ELF-1 (cell line): ENCODE measurements around the gene TPBGL.

Source experiments
- DNase-seq: peaks from one replicate; pipeline ENCODE4 v3.0.0-alpha.2; 2016; ENCODE audit warnings: low read depth, low spot score

TPBGL gene

DNA sequence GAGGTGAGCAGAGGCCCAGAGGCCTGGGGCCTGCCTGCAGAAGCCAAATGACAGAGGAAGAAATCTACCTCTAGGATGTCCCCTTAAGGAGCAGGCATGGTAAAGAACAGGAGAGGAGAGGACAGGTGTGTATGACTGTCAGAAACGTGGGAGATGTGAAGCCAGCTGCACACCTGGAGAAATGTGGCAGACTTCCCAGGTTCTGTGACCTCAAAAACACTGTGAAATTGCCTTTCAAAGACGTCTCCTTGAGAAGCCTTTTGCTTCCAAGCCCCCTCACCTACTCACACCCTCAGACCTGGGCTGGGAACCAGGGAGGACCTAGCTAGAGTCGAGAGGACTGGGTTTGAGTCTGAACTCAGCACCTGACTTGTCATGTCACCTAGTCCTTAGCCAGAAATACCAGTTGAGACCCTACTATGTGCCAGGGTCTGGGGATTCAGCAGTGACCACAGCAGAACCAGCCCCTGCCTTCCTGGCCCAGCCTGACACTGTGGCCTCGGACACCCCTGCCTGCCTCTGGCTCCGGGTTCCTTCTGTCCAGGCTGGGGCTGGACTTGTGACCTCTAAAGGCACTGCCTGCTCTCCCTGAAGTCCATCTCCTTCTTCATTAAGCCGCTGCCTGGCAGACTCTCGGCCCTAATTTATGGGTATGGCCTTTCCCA, 5.6 kb downstream of the TPBGL start:
- no peak for DNase-seq

DNA sequence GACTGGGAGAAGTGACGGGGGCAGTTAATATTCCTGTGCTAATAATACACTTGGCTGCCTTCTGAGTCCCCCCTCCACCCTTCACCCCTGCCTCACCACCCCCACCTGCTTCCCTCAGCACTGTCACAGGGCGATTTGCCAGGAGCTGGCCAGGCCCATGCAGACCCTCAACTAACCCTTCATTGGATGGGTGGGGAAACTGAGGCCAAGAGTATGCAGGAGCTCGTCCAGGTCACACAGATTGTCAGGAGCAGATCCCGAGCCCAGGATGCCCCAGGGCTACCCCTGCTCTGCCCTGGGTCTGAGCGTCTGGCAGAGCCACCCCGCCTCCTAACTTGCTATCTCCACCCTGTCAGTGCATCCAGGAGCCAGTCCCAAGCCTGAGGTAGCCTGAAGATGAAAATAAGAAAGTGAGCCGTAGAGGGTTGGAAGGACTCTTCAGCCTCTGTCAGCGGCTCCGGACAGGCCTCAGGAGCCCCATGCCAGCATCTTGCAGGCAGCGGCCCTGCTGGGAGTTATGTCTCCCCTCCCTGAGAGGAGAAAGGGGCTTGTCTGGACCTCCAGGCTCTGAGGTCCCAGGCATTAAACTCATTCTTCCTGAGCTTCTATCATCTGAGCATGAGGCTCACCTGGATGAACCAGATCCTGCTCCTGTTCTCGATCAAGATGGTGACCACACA, 6.2 kb downstream of the TPBGL start:
- no peak for DNase-seq

DNA sequence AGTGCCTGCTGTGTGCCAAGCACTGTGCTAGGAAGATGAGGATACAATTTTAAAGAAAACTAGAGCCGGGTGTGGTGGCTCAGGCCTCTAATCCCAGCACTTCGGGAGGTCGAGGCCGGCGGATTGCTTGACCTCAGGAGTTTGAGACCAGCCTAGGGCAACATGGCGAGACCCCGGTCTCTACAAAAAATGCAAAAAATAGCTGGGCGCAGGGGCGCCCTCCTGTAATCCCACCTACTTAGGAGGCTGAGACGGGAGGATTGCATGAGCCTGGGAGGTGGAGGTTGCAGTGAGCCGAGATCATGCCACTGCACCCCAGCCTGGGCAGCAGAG, 8.3 kb downstream of the TPBGL start:
- DNase-seq = no peak

DNA sequence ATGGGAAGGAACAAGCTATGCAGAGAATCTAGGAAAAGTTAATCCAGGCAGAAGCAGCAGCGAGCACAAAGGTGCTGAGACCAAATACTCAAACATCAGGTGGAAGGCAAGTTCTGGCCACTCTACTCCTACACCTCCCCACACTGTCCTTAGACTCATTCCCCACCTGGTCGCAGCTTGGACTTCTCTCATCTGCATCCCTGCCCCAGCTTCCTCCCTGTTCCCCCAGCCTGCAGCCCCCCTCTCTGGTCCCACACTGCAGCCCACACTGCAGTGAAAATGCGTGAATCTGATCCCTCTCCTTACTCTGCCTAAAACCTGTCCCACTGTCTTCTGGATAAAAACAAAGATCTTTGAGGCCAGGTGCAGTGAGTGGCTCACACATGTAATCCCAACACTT, 9.1 kb downstream of the TPBGL start:
- DNase-seq = no peak

DNA sequence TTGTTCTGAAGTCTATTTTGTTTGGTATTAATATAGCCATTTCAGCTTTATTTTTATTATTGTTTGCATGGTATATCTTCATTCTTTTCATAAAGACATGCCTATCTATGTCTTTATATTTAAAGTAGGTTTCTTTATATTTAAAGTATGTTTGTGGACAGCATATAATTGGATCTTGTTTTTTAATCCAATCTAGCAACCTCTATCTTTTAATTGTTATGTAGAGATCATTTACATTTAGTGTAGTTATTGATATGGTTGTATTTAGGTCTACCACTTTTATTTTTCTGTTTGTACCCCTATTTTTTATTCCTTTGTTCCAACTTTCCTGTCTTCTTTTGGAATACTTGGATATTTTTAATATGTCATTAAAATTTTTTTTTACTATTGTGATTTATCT, 13.8 kb downstream of the TPBGL start:
- DNase-seq = no peak

DNA sequence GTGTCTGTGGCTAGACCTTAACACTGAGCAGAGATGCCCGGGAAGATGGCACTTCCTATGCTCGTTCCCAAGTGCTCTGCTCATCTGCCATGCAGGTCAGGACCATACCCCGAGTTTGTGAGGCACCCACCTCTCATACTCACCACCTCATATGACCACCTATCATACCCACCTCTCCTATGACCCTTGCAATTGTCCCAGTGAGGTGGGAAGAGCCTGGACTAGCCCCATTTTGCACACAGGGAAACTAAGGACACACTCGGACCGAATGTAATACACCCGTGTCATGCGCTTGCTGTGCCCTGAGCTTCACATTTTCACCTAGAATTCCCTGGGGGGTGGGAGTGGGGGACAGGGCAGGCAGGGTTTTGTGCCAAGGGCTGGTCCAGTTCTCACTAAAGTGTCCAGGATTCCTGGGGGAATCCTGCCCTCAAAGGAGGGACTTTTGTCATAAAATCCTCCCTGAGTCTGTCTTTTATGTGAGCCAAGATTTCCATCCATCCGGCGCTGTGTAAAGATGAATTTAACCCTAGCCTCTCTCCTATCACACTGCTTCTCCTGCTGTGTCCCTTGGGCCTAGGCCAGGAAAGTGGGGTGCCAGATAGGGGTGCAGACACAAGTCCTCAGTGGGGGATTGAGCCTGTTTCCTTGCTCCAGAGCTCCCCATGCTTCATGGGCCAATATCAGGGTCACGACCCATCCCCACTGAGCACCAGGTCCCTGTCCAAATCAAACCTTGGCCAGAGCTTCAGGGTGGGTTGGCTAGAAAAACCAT, 20.0 kb downstream of the TPBGL start:
- no peak for DNase-seq

DNA sequence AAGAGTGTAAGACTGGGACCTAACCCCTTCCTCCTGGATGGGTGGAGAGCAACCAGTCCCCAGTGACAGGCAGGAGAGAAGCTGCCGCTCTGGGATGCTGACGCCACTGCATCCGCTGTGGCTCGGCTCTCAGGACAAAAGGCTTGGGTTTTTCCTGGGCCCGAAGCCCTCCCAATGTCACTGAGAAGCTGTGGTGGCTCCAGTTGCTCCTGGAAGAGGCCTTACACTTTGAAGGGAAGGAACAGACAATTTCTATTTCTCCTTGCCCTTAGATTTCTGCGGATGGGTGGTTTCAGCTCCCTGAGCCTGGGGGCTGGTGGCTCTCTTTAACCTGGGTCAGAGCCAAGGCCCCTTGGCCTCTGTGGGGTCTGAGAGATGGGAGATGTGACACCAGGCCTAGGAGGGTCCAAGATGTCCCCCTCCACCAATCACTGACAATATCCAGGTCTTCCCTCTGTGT, 21.4 kb downstream of the TPBGL start:
- DNase-seq = no peak

DNA sequence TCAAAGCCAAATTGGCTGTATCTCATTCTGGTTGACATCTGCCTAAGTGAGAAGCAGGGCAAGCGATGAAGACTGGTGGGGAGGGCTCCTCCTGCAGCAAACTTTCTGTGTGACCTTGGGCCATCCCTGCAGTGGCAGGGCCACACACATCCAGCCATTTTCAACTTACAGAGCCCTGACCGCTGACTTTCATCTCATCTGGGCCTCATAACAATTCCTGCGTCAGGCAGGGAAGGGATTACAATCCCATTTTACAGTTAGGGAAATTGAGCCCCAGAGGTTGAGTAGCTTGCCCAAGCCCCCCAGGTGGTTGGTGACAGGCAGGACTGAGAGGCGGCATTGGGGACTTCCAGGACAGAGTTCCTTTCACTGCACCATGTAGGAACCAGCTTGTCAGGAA, 21.9 kb downstream of the TPBGL start:
- DNase-seq = no peak

DNA sequence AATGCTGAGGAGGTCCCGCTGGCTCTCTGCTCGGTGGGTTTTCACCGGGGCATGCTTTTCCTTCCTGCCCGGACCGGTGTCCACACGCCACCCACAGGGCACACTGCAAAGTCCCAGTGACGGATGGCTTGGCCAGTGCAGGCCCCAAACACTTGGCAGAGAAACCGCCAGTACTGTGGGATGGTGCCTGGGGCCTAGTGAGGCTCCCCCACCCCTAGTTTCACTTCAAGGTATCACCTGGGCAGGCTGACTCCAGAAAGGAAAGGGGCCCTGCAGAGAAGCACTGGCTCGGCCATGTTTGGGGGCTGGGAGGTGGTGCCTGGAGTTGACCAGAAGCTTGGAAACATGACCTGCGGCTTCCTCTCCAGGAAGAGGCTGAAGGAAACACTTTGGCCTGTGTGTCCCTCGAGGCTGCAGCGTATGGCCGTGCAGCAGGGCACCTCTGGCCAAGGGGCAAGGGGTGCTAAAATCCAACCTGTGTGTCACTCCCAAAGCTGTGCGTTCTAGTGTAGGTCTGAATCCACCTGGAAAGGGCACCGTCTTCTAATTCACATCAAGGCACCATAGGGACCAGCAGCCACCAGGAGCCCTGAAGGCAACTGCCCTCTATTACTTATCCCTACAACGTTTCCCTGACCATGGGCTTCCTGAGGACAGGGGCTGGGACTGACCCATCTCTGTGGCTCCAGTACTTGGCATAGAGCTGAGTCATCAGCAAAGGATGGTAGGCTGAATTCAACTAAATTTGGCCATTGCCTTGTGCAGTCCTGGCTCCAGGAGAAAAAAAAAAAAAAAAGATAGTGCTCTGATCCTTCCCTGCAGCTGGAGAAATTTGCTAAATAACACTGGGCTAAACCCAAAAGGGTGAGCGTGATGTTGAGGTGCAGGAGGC, 22.6 kb downstream of the TPBGL start:
- DNase-seq = no peak

DNA sequence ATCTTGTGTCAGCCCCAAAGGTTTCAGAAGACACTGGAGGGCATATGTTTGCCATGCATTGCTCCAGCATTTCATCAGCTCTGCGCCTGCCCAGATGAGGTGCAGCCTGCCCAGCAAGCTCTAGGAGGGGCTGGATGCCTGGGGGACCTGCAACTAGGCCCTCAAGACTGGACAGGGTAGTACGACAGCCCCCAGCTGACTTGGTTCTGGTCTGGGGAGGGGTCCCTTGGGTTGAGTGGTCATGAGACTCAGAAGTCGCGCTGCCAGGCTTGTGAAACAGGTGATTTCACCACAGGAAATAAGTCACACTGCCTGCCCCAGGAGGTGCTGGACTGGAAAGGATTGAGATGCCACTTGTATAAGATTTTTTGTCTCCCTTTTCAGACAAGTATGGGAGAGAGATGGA, 23.4 kb downstream of the TPBGL start:
- DNase-seq = no peak

DNA sequence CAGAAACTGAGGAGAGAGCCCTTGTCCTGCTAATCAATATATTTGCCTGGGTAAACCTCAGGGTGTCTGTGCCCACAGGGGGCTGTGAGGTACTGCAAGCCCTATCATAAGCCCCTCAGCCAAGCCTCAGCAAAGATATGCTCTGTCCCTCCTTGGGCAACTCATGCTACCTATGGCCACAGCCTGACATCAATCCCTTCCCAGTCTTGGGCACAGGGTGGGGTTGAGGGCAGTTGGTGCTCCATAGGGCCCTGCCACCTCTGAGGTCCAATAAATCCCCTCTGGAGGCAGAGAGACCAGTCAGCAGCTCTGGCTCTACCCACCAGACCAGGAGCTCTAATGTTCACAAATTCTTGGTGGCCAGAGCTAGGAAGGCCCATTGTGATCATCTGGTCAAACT, 23.8 kb downstream of the TPBGL start:
- DNase-seq = no peak

DNA sequence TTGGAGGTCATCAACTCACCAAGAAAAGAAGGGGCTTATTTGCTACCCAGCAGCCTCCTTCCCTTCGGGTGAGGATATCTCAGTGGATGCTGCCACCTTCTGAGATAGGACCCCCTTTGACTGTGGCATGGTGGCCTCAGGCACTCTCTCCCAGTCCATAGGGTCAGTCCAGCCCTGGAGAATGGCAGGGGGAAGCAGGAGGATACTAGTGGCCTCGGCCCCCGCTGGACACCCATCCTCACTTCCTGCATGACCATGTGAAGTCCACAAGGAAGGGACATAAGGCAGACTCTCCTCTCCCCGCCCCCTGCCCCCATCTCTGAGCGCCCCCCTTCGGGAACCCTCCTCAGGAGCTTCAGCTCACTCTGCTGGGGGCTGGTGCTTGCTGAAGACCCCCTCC, 24.4 kb downstream of the TPBGL start:
- no peak for DNase-seq

DNA sequence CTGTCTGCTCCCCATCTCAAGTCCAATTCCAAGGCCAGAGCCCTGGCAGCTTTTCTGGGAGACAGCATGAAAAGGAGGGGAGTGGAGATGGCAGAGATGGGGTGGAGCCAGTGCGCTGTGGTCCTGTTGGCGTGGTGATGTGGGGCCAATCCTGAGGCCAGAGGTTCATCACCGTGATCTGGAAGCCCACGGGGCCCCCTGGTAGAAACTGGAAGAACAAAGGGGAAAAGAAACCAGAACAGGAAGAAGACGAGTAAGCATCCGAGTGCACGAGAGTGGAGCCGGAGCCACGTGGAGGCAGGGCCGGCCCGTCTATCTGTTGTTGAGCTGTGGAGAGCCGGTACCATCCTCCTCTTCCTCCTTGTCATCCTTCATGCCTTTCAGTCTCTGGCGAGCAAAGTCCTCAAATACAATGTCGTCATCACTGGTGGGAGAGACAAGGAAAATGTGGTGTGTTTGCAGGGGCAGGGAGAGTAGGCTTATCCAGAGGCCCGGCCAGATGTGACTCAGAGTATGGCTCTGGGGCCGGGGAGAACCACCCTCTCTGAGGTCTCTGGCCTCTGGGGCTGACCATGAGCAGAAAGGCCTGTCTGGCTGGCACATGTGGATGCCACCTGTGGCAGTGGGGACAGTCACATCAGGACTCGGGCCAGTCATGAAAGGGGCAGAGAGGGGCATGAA, 25.4 kb downstream of the TPBGL start:
- no peak for DNase-seq

DNA sequence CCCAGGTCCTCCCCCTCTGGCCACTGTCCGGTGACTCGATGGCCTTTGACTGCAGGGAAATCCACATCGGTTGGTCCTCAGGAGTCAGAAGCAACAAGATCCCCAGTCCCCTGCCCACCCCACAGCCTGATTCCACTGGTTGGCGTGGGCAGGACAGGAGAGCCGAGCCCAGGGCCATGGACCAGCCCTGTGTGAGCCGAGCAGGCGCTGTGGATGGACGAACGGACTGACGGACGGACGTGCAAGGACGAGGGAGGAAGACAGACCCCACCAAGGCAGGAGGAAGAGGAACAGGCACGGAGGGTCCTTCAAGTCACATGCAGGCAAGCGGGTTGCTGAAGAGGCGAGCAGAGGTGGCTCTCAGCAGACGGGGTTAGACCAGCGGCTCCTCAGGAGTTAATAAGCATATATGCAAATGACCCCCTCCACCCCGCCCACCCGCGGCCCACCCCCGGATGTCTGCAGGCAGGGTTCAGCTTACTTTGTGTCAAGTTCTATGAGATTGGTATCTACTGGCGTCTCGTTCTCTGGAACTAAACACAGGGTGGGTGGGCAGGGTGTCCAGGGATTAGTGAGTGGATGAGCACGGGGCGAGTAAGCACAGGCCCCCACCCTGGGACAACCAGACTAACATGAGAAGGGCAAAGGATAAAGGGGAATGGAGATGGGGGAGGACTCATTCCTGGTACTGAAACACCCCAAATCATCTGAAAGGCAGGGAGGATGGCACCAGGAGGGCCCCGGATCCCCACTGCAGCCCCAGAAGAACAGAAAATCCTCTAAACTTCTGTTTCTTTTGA, 26.8 kb downstream of the TPBGL start:
- DNase-seq = no peak

DNA sequence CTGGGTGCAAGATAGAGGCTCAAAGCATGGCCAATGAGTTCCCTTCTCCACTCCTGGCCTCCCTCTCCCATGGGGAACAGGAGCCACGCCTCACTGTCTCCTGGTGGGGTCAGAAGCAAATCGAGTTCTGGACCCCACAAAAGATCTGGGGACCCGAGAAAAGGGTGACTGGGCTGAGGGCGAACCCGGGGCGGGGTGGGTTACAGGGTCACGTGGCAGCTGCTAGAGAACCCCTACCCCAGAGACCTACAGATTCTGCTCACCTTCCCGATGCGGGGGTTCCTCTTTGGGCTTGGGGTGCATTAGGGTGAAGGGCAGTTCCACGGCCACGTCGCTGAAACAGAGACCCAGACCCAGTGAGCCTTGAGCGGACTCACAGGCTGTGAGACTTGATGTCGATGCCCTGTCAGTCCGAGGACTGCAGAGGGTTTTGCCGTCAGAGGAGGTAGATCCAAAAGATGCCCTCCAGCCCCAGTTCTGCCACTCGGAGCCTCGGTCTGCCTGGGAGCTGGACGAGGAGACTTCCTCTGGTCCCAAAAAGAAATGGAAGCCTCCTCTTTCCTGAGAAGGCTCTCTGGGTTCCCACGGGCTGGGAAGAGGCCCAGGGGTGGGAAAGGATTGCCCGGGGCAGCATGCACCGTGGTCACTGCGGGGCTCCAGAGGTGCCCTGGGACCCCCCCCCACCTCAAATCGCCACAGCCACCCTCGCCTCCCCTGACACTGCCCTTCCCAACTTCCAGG, 28.2 kb downstream of the TPBGL start:
- DNase-seq = no peak

DNA sequence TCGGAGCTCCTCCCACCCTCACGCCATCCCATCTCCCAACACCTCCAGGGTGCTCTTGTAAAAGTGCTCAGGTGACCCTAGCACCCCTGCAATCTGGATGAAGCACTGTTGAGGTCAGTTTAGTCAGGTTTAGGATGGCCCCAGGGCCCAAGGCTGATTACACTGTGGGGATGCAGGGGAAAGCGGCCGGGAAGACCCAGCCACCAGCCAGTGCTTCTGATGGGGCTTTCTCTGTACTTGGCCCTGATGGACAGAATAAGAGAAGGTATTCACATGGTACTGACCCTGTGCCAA, 28.7 kb downstream of the TPBGL start:
- DNase-seq = no peak

DNA sequence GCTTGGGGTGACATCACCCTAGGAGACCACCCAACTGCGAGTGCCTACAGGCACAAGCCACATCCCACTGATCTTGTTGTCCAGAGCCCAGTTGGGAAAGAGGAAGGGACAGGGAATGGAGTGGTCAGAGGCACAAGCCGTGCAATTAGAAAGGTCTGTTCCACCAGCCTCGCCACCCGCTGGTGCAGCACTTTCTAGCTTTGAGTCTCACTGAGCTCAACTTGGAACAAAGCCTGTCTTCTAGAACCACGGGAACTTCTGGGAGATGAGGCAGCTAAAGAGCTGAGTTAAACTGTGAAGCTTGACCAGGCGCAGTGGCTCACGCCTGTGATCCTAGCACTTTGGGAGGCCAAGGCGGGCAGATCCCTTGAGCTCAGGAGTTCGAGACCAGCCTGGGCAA, 29.3 kb downstream of the TPBGL start:
- DNase-seq = no peak

DNA sequence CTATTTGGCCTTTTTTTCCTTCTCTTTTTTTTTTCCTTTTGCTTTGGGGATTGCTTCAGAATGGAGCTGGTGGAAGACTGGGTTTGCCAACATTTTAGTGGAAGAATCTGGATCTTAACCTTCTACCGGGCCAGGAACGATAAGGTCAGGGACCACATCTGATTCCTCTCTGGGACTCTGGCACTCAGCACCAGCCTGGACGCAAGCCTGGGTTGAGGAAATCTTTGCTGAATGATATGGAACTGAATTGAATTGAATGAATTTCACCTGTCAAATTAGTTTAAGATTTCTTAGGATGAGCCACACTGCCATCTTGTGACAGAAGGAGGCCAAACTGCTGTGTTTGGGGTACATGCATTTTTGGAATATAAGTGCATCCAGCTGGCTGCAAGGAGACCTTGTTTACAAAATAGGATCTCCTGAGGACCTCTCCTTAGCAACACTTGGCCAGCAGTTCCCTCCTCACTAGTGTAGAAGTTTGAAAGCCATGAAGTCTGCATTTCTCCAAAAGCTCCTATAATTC, 30.4 kb downstream of the TPBGL start:
- no peak for DNase-seq

DNA sequence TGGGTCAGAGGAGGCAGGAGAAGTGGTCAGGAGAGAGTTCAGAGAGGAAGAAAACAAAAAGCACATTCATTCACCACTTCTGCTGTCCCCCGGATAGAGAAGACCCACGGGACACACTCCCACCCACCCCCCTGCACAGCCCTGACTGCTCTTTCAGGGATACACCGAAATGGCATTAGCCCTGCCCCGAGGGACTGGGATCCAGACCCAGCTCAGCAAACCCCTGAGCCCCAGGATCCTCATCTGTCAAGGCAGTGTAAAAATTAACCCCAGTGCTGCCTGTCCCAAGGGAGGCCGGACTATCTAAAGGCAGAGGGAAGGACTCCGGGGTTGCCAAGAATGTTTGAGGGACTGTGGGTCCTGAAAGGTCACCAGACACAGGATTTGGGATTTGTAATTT, 31.2 kb downstream of the TPBGL start:
- DNase-seq = no peak

DNA sequence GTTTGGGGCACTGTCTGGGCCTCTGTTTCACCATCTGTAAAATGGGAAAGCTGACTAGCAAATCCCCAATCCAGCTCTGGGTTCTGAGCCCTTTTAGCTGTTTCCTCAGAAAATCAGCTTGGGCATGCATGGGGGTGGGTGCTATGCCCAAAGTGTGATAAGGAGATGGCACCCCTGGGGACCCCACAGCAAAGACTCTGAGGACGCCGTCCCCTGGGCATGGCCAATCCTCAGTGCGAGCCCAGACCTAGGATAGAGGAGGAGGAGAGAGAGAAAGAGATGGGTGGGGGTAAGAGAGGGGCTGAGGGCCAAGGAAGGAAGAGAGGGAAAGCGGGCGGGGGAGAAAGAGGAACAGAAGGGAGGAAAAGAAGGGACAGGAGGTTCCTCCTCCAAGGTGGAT, 31.8 kb downstream of the TPBGL start:
- DNase-seq = no peak
